HG03095 (cell line): ENCODE results near the gene ANO4.

Experiments used
- ATAC-seq: cut with Tn5 transposase; IDR thresholded peaks from one replicate; pipeline ENCODE4 v1.9.1; 2021; ENCODE audit warnings: moderate library complexity; ENCODE audit not compliant: unreplicated experiment

The ANO4 gene

DNA sequence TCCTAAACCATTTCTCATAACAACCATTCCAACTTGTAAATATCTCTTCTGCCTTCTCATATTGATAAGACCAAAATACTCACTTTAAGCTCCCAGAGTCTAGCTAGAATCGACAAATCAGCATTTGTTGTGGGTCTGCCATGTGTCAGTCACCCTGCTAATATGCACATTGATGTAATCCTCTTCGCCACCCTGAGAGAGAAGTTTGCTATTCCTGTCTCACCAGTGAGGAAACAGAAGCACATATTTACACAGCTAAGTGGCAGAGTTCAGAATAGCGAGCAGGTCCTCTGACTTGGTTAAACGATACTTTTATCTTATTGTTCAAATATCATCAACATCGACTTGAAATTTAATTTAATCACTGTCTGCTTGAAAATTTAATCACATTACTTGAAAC is 142.1 kb downstream of the ANO4 start:
- no peak for ATAC-seq

DNA sequence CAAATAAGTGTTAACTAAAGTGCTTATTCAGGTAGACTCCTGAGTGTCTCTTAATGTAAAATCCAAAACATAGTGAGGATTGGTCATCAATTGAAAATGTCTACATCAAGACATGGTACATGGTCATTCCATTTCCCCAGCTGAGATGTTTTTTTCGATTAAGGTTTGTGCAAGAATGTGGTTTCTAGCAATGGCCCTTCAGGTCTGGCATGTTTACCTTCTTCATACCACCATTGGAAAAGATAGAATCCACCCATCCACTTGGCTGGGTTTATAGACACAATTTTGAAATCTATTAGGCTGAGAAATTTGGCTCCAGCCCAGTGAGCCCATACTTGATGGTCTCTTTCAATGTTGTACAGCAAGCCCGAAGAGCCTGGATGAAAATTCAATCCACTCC is 145.9 kb downstream of the ANO4 start:
- ATAC-seq, result no peak

DNA sequence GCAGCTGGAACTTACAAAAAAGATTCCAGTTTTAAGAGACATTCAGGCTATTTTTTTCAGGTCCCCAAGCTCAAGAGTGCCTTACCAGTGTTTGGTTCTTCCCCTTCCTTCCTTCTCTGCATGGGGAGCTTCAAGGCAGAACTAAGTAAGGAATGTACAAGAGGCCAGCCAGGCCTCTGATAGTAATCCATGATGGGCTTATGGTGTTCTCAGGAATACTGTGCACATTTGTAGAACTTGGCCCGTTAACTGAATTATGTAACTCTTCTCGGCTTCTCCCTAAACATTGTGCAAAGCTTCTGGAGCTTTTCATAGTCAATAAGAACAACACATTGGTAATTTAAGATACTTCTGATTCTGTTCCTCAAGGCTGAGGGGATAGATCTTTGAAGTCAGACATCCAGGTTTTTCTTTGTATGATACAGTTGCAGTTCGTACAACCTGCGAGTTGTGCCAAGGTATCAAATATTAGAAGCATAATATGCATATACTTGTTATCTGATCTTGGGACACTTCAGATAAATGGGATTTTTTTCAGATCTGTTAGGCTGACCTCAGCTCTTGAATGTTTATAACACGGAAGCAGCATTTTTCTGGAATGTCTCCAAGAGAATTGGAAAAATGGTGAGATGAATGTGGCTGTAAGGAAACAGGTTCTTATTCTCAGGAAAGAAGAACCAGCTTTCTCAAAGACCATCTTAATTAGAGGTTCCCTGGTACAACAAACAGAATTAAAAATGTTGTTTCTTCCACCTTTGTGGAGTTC is 148.6 kb downstream of the ANO4 start:
- no peak for ATAC-seq

DNA sequence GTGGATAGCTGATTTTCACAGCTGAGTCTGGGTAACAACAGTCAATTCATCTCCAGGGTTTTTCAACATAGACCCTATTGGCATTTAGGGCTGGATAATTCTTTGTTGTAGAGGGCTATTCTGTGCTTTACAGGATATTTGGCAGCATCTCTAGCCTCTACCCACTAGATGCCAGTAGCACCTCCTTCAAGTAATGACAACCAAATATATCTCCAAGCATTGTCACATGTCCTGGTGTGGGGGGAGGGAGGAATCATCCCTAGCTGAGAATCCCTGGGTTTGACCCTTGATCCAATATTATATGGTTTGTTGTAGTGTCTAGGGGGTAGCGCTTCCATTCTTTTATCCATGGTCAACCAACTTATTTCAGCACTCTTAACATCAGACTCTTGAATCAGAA is 157.2 kb downstream of the ANO4 start:
- ATAC-seq, result no peak

DNA sequence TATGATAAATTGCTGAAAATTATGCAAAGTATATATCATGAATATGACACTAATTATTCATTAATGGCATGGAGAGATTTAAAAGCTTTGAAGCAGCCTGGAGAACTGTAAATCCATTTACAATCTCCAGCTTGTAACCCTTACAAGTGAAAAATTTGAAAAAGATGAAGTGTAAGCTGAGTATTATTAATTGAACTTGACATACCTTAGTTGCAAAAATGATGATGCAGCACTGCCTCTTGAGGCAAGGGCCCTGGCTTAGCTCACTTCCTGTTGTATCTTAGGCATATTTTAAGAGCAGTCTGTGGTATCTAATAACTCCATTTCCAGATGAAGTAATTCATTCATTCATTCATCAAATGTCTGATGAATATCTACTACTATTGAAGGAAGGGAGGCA is 158.6 kb downstream of the ANO4 start:
- ATAC-seq, result no peak

DNA sequence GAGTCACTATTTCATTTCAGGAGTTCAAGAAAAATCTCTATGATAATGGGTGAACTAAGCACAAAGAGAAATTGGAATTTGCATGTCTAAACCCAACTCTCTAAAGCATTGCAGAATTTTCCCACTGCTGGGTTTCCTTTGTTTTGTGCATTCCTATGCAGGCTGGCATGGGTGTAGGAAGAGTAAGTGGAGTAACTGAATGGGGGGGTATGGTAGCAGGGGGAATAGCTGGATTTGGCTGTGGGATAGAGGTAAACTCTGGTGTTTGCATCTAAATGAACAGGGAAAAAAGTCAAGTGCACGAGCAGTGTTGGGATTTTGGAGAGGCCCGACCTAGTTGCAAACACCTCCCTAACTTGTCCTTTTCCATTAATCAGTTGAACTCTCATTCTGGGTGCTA is 159.1 kb downstream of the ANO4 start:
- ATAC-seq, result no peak

DNA sequence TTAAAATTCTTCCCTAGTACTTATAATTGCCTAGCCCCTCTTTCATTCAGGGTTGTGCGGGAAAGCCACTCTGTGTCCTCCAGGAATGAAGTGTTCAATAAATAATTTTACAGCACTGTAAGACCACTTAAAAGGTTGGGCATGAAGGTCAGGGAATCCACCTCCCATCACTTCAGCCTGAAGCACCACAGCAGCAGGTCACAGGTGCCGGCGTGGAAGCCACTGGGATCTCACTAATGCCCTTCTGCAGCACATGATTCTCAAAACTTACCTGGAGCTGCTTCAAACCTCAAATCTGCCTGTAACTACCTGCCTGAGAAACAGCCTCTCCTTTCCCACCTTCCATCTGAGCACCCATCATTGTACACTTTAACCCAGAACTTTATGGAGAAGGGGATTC is 159.5 kb downstream of the ANO4 start:
- ATAC-seq, result no peak

DNA sequence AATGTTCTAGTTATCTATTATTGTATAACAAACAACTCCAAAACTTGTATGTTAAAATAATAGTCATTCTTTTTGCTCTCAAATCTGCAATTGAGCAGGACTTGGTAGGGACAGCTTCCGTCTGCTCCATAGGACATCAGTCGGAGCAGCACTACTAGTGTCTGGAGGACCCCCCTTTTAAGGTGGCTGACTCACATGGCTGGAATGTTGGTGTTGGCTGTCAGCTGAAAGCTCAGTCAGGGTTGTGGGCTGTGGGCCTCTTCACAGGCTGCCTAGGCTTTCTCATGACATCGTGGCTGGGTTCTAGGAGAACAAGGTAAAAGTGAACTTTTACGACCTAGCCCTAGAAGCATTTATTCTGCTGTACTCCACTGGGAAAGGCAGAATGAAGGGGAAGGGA is 160.6 kb downstream of the ANO4 start:
- ATAC-seq, result no peak

DNA sequence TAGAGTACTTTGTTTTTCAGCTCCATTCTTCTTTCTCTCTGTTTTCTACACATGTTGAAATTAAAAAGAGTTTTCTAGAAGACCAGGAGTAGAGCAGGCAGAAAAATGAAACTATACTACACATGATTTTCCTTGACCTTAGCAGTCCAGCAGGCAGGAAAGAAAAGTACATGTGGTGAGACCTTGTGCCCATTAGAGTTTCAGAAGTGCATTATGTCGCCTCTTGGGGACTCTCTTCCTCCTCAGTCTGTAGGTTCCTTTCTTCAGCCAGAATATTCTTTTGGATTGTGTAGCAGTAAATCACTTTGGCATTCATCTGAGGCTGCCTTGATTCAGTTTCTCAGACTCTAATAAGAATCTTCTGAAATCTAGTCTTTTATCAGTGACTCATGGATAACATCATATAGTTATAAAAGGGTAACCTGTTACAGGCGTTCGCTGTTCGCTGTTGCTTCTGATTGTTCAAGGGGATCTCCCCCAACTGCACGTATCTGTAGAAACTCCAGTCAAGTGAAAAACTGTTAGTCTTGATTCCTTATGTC is 161.8 kb downstream of the ANO4 start:
- no peak for ATAC-seq

DNA sequence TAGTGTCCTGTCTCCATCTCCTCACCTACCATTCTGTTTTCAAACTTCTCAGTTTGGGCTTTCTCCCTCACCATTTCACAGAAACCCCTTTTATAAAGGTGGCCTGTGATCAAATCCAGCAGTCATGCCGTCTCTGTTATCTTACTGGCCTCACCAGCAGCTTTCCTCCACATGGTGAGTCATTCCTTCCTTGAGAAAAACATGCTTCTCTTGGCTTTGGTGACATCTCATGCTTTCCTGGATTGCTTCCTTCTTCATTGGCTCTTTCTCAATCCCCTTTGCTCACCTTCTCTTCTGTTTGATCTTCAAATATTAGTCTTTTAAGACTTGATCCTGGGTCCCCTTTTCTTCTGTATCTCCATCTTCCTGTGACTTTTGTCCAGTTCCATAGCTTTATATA is 164.9 kb downstream of the ANO4 start:
- ATAC-seq, result no peak

DNA sequence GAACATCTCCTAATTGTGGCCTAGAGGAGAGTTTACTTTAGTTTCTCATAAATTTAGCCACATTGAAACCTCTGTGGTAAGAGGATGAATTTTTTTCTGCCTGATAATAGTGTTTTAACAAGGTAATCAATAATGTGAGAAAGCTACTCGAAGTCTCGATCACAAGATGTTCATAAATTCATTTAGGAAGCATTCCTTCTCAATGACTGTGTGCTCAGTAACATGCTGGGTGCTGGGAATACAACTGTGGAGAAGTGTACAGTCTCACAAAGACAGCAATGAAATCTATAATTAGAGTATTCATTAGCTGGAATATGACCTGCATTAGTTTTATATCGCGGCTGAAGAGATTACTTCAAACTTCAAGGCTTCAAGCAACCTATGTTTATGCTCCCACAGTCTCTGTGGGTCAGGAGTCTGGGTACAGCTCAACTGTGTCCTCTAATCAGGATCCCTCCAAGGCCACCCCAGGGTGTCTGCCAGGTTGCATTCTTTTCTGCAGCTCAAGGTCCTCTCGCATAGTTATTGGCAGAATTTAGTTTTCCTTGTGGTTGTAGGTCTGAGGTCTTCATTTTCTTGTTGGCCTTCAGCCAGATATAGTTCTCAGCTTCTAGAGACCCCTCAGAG is 167.6 kb downstream of the ANO4 start:
- ATAC-seq, result no peak

DNA sequence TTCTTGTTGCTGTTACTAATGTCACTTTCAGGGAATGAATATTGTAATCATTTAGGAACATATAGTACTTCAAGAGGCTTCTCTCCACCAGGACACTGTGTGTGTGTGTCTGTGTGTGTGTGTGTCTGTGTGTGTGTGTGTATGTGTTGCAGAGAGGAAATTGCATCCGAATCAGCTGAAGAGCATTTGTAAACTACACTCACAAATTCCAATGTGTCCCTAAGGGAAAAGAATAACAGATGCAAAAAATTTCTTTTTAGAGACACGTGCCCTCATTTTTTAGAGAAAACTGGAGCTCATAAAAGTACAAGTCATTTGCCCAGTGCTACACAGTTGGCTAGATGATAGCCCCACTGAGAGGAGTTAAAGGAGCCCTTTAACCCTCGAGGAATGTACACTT is 168.8 kb downstream of the ANO4 start:
- no peak for ATAC-seq

DNA sequence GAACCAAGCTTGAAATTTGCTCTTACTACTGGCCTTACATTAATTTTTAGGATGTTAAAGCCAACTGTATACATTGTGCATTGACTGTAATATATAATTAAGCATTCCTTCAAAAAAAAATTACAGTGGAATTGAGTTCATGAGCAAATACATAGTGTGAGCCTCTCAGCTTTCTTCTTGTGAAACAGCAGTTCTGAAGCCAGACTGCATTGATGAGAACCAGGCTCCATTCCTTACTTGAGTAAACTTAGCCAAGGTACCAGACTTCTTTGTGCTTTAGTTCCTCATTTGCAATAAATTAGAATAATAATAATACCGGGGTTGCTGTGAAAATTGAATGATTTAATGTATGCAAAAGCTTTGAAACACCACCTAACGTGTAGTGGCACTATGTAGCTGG is 169.5 kb downstream of the ANO4 start:
- no peak for ATAC-seq

DNA sequence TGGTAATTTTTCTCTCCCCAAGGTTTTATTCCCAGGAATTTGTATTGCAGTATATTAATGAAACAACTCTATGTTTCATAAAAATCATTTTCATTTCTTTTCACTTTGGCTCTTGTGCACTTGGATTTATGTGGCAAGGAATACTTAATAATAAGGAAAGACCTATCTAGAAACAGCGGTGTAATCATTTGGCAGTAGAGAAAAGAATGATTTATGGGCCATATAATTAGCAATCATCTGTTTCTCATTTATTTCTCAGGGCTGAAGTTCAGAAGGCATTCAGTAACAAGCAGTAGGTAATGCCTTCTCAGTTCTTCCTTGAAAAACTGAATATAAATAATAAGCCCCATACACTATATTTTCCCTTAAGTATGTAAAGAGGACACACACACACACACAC is 172.6 kb downstream of the ANO4 start:
- no peak for ATAC-seq

DNA sequence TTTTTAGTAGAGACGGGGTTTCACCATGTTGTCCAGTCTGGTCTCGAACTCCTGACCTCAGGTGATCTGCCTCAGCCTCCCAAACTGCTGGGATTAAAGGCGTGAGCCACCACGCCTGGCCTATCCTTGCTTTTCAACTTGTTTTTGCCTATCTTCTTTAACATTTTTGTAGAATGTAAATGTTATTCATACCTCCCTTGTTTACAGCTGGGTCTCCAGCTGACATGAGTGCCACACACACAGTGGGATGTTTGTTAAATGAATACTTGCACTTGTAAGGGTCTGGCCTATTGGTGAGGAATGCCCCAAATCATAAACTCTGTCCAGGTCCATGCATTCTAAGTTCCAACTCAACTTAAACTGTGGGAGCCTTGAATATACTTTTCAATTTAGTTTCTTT is 176.3 kb downstream of the ANO4 start:
- no peak for ATAC-seq

DNA sequence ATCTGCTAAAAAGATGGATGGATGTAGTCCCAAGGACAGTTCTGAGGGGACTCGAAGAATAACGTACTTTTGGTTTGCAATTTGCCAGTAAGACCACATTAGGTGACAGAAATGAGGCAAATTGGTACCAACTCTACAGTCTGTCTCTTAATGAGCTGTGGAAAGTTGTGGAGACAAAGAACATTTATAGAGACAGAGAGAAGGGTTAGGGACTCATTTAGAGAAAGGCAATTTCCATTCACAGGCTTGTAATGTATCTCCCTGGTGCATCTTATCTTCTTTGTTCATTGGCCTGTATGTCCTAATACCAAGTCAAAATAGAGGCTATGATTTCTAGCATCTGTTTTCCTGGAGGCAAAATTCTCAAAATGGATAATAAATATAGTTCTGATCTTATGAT is 177.5 kb downstream of the ANO4 start:
- ATAC-seq, result no peak

DNA sequence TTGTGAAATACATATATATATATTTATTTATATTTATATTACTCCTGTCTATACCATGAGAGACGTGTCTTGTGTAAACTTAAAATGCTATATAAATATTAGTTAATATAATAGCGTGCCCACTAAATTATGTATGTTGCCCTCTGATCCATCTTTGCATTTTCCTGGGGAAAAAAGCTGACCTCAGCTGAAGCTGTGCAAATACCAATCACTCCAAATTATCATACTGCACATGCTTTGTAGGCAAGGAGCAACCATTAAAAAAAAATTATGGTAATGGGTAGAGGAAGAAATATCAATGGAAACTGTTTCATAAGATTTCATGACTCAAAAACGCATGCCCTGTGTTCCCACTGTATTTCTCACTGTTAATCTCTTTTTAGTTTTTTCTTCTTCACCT is 179.8 kb downstream of the ANO4 start:
- ATAC-seq, result no peak

DNA sequence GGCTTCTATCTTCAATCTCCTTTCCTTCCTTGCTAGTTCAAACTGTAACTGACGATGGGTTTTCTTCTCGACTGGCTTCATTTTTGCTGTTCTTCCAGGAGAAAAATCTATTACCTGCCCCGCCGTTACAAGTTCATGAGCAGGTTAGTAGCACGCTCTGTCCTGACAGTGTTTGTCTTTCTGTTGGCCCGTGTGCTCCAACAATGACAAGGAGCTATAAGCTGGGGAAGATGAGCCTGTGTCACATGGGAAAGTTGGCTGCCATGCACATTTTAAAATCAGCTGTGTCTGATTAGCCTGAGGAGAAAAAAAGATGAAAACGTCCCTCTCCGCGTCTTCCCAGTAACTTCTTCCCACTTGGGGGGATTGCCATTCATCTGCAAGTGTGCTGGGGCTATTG is 180.2 kb downstream of the ANO4 start:
- no peak for ATAC-seq

DNA sequence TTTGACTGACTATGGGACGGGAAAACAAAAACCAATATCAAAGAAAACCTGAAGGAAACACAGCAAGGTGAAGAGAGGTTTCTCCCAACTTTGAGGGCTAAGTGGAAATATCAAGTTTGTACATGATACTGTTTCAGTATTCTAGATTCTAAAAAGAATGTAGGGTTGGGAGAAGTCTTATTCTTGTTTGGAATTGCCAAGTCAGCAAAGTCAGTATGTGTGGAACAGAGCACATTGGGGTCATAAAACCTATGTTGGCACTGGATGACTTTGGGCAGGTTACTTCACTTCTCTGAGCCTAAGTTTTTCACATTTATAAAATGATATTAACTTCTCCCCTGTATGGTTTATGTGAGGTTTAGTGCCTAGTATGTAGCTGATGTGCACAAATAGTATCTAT is 182.2 kb downstream of the ANO4 start:
- ATAC-seq, result no peak

DNA sequence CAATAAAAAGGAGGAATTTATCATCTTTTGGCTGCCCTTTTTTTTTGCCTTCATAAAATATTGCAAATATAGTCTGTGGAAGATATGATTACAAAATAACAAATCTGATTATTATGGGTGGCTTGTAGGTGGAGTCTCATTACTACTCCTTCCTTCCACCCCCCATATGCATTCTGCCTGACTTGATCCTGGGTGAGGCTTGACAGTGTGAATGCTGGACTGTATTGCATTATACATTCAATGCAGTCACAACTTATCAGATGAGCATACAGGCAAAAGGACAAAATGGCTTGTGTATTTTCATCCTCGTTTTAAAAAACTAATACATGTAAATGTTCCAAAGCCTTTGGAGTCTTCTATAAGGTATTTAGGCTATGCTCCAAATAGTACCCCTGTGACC is 186.3 kb downstream of the ANO4 start:
- ATAC-seq, result no peak

DNA sequence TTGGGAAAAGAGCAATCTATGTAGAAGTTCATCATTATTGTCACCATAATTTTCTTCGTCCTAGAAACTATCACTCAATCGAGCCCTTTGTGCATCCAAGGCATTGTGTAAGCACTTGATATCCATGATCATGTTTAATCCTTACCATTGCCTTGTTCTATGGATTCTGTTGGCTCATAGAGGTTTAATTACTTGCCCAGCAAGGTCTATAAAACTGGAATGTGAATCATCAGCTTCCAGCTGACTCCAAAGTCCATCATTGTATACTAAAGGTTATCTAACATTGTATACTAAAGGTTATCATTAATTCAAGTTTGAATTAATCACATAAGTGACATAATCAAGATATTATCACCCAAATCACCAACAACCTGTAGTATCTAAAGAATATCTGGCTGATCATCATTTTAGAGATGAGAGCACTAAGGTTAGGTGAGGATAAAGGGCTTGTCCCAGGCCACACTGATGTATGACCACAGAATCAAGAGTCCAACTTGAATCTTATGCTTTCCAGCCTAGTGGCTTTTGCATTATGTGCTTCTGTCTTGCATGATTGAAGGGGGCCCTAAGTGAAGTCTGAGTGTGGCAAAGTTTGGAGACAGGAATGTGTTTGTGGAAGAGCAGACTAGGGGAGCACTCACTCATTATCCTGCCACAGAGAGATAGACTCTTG is 188.1 kb downstream of the ANO4 start:
- ATAC-seq, result no peak

DNA sequence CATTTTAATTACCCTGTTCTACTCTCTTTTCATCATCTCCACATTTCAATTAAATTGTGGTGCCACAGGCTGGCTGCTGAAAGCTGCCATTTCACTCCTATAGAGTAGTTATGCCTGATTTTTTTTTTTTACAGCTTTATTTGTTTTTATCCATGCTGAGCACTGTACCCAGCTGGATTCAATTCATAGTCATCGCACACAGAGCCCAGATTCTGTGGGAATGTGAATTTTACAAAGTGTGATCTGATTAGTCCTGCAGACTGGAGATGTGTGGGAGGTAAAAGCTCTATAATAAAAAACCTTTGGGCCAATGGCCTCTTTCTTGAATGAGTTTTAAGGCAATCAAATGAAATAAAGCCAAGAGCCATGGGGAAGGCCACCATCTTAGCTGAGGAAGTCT is 190.2 kb downstream of the ANO4 start:
- no peak for ATAC-seq
